NOMO-1 treated with dmso at 0.1 percent for 144 hours (cell line): ENCODE measurements around the gene FBXO7.
"Not testable (repeated sequence)": the region's sequence is repeated elsewhere in the genome, so short reads cannot be mapped to it uniquely, and the experiment has no call there.

Experiments
- DNase-seq: peaks from one replicate; lab custom pipeline; 2025; ENCODE audit not compliant: unreplicated experiment; lab: John Stamatoyannopoulos, UW

FBXO7 gene

GRCh38 chr22:32474635-32475467, at the start of gene FBXO7:
Gene FBXO7, plus strand, starts transcription at chr22:32474811. Its CDS starts 192 bp downstream, at chr22:32475003.
- DNase-seq, result peak; percentile 75

- no peak for DNase-seq
Measured at GRCh38 chr22:32426881-32427280, 47.7 kb upstream of the FBXO7 start.

GRCh38 chr22:32430352-32430751, 44.3 kb upstream of the FBXO7 start:
- DNase-seq, result no peak

- no peak for DNase-seq
Measured at GRCh38 chr22:32444068-32444467, 30.5 kb upstream of the FBXO7 start.

- DNase-seq, result no peak
Measured at GRCh38 chr22:32446321-32446720, 28.3 kb upstream of the FBXO7 start.

- DNase-seq, result no peak
Measured at GRCh38 chr22:32448980-32449379, 25.6 kb upstream of the FBXO7 start.

GRCh38 chr22:32457031-32457430, 17.6 kb upstream of the FBXO7 start:
- no peak for DNase-seq

- DNase-seq, result no peak
Measured at GRCh38 chr22:32462452-32462851, 12.2 kb upstream of the FBXO7 start.

- no peak for DNase-seq
Measured at GRCh38 chr22:32465661-32466060, 8.9 kb upstream of the FBXO7 start.

- DNase-seq, result no peak
Measured at GRCh38 chr22:32466496-32466895, 8.1 kb upstream of the FBXO7 start.

GRCh38 chr22:32469799-32470212, 4.8 kb upstream of the FBXO7 start:
- no peak for DNase-seq

- DNase-seq, result peak; percentile 20
Measured at GRCh38 chr22:32473388-32473952, 1.1 kb upstream of the FBXO7 start.

GRCh38 chr22:32475468-32476010, 928 bp downstream of the FBXO7 start:
- DNase-seq, result no peak

GRCh38 chr22:32476281-32477195, 1.9 kb downstream of the FBXO7 start:
- no peak for DNase-seq

- no peak for DNase-seq
Measured at GRCh38 chr22:32477596-32477995, 3.0 kb downstream of the FBXO7 start.

GRCh38 chr22:32478552-32478951, 3.9 kb downstream of the FBXO7 start:
- not testable (repeated sequence) for DNase-seq

GRCh38 chr22:32478994-32479393, 4.4 kb downstream of the FBXO7 start:
- no peak for DNase-seq

GRCh38 chr22:32480238-32480637, 5.6 kb downstream of the FBXO7 start:
- DNase-seq, result no peak

- DNase-seq, result no peak
Measured at GRCh38 chr22:32482708-32483107, 8.1 kb downstream of the FBXO7 start.

GRCh38 chr22:32486656-32487390, 12.2 kb downstream of the FBXO7 start:
- DNase-seq, result no peak

GRCh38 chr22:32487461-32487860, 12.8 kb downstream of the FBXO7 start:
- no peak for DNase-seq
